Measurements from ENCODE around the gene IL1A. TPM values are rescaled to one million over a fixed set of nuclear protein-coding genes. Genes with fewer than 3 reads are reported as not detected.

The IL1A gene
- polyA plus RNA-seq, 1 of the 3 experiments (the other 2 are of a cell fraction): not detected

- ChIA-PET POLR2A (no interaction called here), CTCF (no interaction called here)
- Histone ChIP-seq H3K27me3 (ENCODE audit: insufficient read depth) (no peaks in the 10 kb centered on the region), H3K4me1 (ENCODE audit: control insufficient read depth in 1 of 2, insufficient read depth in 2 of 2, low read depth in 1 of 2, low read length in 1 of 2) (peaks cover 0 to 7% of the 10 kb centered on the region in 2 experiments; a peak in 1 of 4 replicates), H3K4me3 (ENCODE audit: low read depth in 2 of 2, low read length in 1 of 2) (no peak overlapping the region), H3K9ac (no peak overlapping the region), H3K4me2 (no peak overlapping the region), H4K20me1 (ENCODE audit: insufficient read depth) (no peaks in the 10 kb centered on the region), H3K9me2 (no peaks in the 10 kb centered on the region), H3K36me3 (replicated peaks in 1 of 2; ENCODE audit: control insufficient read depth in 1 of 2, insufficient read depth in 2 of 2, low read length in 1 of 2) (no peaks in the 10 kb centered on the region), H3K9me3 (no peaks in the 10 kb centered on the region), H3F3A (replicated peaks; ENCODE audit: insufficient read depth) (peaks cover 6% of the 10 kb centered on the region), H3K79me2 (ENCODE audit: insufficient read depth) (no peaks in the 10 kb centered on the region), H2AFZ (ENCODE audit: low read depth) (no peak overlapping the region), H3K27ac (ENCODE audit: low read depth in 2 of 2, low read length in 1 of 2) (no peak overlapping the region)
- no peak for DNase-seq
- TF ChIP-seq JUND (IDR thresholded peaks at IDR 0.05) (no peak), SMC3 (IDR thresholded peaks at IDR 0.05; ENCODE audit: low read depth, low read length) (no peak), USF2 (IDR thresholded peaks at IDR 0.05; ENCODE audit: borderline replicate concordance, low read depth, low read length) (no peak), NFIC (IDR thresholded peaks at IDR 0.05; ENCODE audit: borderline replicate concordance) (no peak), FOXJ3 (CRISPR knock-in tag; IDR thresholded peaks at IDR 0.05) (no peak), RCOR1 (IDR thresholded peaks at IDR 0.05; ENCODE audit: low read length) (no peak), CHD2 (IDR thresholded peaks at IDR 0.05; ENCODE audit: low read length, partially characterized antibody) (no peak), IRF3 (IDR thresholded peaks at IDR 0.05; ENCODE audit: low read depth, low read length) (no peak), RAD21 (IDR thresholded peaks at IDR 0.05; ENCODE audit: low read length) (no peak), FOSL2 (IDR thresholded peaks at IDR 0.05; ENCODE audit: borderline replicate concordance, low read depth) (no peak), POLR2AphosphoS5 (IDR thresholded peaks at IDR 0.05; ENCODE audit: low read depth, low read length) (no peak), MXI1 (IDR thresholded peaks at IDR 0.05; ENCODE audit: low read depth, low read length) (no peak), GABPA (IDR thresholded peaks at IDR 0.05; ENCODE audit: low read depth) (no peak), USF1 (IDR thresholded peaks at IDR 0.05; ENCODE audit: borderline replicate concordance, low read depth) (no peak), EZH2phosphoT487 (IDR thresholded peaks at IDR 0.05; ENCODE audit: borderline replicate concordance, low read depth) (no peak), FOXM1 (IDR thresholded peaks at IDR 0.05; ENCODE audit: low read depth) (no peak), TEAD4 (IDR thresholded peaks at IDR 0.05; ENCODE audit: borderline replicate concordance, insufficient read depth) (no peak), NRF1 (IDR thresholded peaks at IDR 0.05; ENCODE audit: low read depth, low read length) (no peak), ZBTB33 (IDR thresholded peaks at IDR 0.05; ENCODE audit: borderline replicate concordance, low read depth) (no peak), ELF1 (IDR thresholded peaks at IDR 0.05) (no peak)
Measured at GRCh38 chr2:112809112-112809511, 24.8 kb upstream of the IL1A start.
